ENCODE measurements around the gene RAVER2.

DNA sequence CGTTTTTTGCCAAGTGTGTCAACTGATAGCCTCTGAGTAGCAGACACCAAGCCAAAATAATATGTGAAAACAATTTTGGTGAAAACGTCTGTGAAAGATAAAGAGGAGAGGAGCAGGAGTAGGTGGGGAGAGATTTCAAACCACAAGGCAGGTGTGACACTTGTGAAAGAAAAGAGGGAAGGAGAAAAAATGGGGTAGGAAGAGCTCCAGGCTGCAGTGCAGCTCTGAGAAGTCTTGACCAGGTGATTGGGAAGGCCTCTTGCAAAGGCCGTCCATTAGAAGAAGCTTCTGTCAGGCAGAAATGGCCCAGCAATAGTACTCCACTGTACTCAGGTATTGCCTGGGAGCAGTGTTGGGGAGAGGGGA, 10.6 kb upstream of the RAVER2 start:
- no peak for TF ChIP-seq ZNF274 (IDR thresholded peaks at IDR 0.05; ENCODE audit: low read depth, low read length)
- TF ChIP-seq YY1 (IDR thresholded peaks at IDR 0.05; ENCODE audit: insufficient read depth, insufficient read length) = no peak
